ENCODE measurements around the gene GAP43.

- no peak for TF ChIP-seq EZH2phosphoT487 (IDR thresholded peaks at IDR 0.05; ENCODE audit: borderline replicate concordance, low read length)
- TF ChIP-seq CTCF (IDR thresholded peaks at IDR 0.05; ENCODE audit: low read depth, low read length, poor library complexity, severe bottlenecking): no peak
Observed at GRCh38 chr3:115616461-115616860, 6.8 kb upstream of the GAP43 start.
